Epidermal melanocyte (primary cell): ENCODE data around the gene C14orf132.
"Not testable (repeated sequence)": the region's sequence is repeated elsewhere in the genome, so short reads cannot be mapped to it uniquely, and the experiment has no call there.

ENCODE experiments used
- DNase-seq: peaks from one replicate; pipeline ENCODE4 v3.0.0; 2011; ENCODE audit warnings: low spot score; ENCODE audit not compliant: insufficient read length

The C14orf132 gene

GRCh38 chr14:96038920-96039632, at the start of gene C14orf132:
C14orf132 (plus strand) TSS chr14:96039362; CDS start chr14:96039501, 139 bp downstream.
- peak; percentile 30 for DNase-seq

GRCh38 chr14:95993768-95994592, 45.2 kb upstream of the C14orf132 start:
- peak; percentile 57 for DNase-seq

- DNase-seq: no peak
Measured at GRCh38 chr14:95994593-95994928, 44.6 kb upstream of the C14orf132 start.

- DNase-seq: no peak
Measured at GRCh38 chr14:95998656-95999055, 40.5 kb upstream of the C14orf132 start.

GRCh38 chr14:96001866-96002497, 37.2 kb upstream of the C14orf132 start:
- DNase-seq: no peak

GRCh38 chr14:96002498-96002884, 36.7 kb upstream of the C14orf132 start:
- DNase-seq: no peak

- DNase-seq: no peak
Measured at GRCh38 chr14:96011131-96011530, 28.0 kb upstream of the C14orf132 start.

- DNase-seq: no peak
Measured at GRCh38 chr14:96011607-96012006, 27.6 kb upstream of the C14orf132 start.

- DNase-seq: not testable (repeated sequence)
Measured at GRCh38 chr14:96012757-96013156, 26.4 kb upstream of the C14orf132 start.

- DNase-seq: no peak
Measured at GRCh38 chr14:96014176-96014575, 25.0 kb upstream of the C14orf132 start.

GRCh38 chr14:96016501-96017160, 22.5 kb upstream of the C14orf132 start:
- DNase-seq: no peak

GRCh38 chr14:96017882-96018281, 21.3 kb upstream of the C14orf132 start:
- DNase-seq: no peak

GRCh38 chr14:96027431-96028355, 11.5 kb upstream of the C14orf132 start:
- no peak for DNase-seq

- DNase-seq: no peak
Measured at GRCh38 chr14:96029089-96029645, 10.0 kb upstream of the C14orf132 start.

GRCh38 chr14:96030108-96030760, 8.9 kb upstream of the C14orf132 start:
- no peak for DNase-seq

GRCh38 chr14:96031691-96032090, 7.5 kb upstream of the C14orf132 start:
- no peak for DNase-seq

GRCh38 chr14:96035456-96035855, 3.7 kb upstream of the C14orf132 start:
- DNase-seq: no peak

GRCh38 chr14:96037891-96038557, 1.1 kb upstream of the C14orf132 start:
- DNase-seq: no peak

- DNase-seq: no peak
Measured at GRCh38 chr14:96038558-96038919, 623 bp upstream of the C14orf132 start.
